Measurements from ENCODE around the gene LINGO1. TPM values are rescaled to one million over a fixed set of nuclear protein-coding genes. Genes with fewer than 3 reads are reported as not detected.

The LINGO1 gene
- total RNA-seq, 1 experiment from 2014 or later: 10.6 TPM

DNA sequence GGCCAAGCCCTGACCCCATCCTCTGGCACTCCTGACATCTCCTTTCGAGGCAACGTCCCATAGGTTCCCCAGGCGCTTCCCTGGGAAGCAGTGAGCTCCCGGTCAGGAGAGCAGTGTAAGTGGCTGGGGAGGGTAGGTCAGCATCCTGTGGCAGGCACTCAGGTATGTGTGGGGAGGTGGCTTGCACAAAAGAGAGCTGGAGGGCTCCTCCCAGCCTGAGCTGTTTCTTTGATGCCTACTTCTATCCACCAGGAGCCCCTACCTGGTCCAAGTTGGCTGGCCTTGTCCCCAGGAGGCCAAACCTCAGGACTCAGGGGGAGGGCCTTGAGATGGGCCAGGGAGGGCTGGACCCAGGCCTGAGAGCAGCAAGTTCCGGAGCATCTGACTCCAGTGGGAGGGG, 31.7 kb upstream of the LINGO1 start:
- DNase-seq: peak; percentile 71
- Histone ChIP-seq H3K27me3 (ENCODE audit: control insufficient read depth, insufficient read depth, low read length) (no peaks in the 10 kb centered on the region), H3K36me3 (replicated peaks; ENCODE audit: control insufficient read depth, insufficient read depth, low read length) (no peaks in the 10 kb centered on the region), H3K4me3 (ENCODE audit: insufficient read depth, low read depth, low read length) (no peak overlapping the region)

DNA sequence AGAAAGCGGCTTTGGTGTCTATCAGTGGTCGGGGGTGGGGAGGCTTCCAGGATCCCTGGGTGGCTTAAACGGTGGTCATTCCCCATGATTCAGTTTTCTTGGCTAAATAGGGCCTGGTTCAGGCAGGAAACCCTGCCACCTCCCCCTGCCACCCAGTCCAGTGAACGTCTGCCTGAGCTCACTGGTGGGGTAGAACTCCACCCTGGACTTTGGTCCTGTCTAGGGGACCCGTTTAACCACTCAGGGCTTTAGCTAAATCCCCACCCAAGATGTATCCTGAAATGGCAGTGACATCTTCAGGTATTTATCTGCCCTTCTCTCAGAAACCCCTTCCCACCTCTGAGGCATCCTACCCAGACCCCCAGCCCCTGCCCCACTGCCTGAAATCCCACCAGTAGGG, 30.5 kb upstream of the LINGO1 start:
- DNase-seq: no peak
- no peaks in the 10 kb centered on the region for H3K27me3 ChIP-seq (ENCODE audit: control insufficient read depth, insufficient read depth, low read length)
- no peaks in the 10 kb centered on the region for H3K36me3 ChIP-seq (replicated peaks; ENCODE audit: control insufficient read depth, insufficient read depth, low read length)
- H3K4me3 ChIP-seq (ENCODE audit: insufficient read depth, low read depth, low read length): no peak overlapping the region

DNA sequence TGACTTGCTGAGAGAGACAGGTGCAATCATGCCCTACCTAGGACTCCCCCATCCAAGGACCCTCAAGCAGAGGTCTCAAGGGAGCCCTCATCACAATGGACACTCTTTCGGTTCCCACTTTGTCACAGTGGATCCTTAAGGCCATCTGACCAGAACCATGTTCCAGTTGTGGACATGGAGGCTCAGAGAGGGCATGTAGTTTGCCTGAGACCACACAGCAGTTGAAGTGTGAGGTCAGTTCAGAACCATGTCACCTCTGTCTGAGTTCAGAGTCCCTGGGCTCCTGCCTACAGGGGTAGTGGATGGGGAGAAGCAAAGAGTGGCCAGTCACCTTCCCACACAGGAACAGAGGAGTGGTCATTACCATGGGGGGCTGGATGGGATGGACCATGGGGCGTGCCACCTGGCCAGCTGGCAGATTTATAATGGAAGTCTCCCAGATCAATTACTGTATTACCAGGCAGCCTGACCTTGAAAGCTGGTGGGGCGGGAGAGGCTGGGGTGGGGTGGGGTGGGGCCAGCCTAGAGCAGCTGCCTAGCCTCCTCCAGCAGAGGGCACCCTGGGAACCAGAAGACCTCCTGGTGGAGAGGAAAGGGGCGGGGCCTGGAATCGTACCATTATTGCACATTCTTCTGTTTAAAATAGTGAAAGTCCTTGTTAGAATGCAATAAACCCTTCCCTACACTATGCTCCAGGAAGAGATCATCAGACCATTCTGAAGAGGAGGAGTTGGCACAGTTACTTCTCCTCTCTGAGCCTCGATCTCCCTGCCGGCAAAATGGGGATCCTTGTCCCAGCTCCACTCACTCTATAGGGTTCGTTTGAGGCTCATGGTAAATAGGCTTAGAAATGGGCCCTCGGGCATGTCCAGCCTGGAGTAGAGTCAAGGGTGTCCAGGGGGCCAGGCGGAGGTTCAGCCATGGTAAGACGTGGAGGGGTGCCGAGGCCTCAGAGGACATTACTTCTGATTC, 26.9 kb upstream of the LINGO1 start:
- H3K27me3 ChIP-seq (ENCODE audit: control insufficient read depth, insufficient read depth, low read length): no peaks in the 10 kb centered on the region; the same call in none of the 2 replicates
- peak; percentile 96 for DNase-seq
- no peak overlapping the region for H3K4me3 ChIP-seq (ENCODE audit: insufficient read depth, low read depth, low read length)
- H3K36me3 ChIP-seq (replicated peaks; ENCODE audit: control insufficient read depth, insufficient read depth, low read length): no peaks in the 10 kb centered on the region

DNA sequence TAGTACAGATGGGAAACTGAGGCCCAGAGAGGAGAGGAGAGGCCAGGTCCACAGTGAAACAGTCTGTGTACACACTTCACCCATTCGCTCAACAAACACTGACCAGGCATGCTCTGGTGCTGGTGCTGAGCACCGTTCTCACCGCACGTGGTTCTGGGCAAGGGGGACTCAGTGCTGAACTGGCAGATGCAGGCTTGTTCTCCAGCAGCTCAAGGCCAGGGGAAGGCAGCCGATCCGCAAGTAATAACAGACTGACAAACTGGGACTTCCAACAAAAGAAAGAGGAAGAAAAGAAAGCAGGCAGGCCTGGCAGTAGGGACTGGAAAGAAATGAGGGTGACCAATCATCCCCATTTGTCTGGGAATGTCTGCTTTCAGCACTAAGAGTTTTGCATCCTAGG, 25.6 kb upstream of the LINGO1 start:
- H3K4me3 ChIP-seq (ENCODE audit: insufficient read depth, low read depth, low read length): no peak overlapping the region
- H3K27me3 ChIP-seq (ENCODE audit: control insufficient read depth, insufficient read depth, low read length): no peaks in the 10 kb centered on the region; the same call in none of the 2 replicates
- no peaks in the 10 kb centered on the region for H3K36me3 ChIP-seq (replicated peaks; ENCODE audit: control insufficient read depth, insufficient read depth, low read length)
- no peak for DNase-seq

DNA sequence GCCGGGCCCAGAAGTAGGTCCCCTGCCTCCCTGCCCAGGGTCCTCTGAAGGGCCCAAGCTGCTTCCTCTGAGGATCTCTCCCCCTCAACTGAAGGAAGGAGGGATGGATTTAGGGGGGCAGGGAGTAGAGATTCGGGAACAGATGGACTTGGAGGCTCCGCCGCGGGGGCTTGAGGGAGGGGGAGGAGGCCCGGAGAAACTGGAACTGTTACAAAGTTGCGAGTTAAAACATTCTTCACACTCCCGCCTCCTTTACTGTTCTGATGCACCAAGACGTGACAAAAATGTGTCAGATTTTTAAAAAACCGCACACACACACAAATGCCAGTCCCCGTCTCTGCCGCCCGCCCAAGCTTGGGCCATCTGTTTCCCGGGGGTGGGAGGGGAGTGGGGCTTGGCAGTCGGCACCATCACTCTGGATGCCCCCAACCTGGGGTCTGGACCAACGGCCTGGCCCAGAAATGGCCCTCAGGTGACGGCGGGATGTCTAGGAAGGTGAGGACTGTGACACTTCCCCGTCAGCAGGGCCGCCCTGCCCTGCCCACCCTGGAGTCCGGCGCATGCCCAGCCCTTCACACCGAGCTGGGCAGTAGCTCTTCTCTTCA, 25.0 kb upstream of the LINGO1 start:
- Histone ChIP-seq H3K27me3 (ENCODE audit: control insufficient read depth, insufficient read depth, low read length) (no peaks in the 10 kb centered on the region; the same call in none of the 2 replicates), H3K36me3 (replicated peaks; ENCODE audit: control insufficient read depth, insufficient read depth, low read length) (no peaks in the 10 kb centered on the region), H3K4me3 (ENCODE audit: insufficient read depth, low read depth, low read length) (no peak overlapping the region)
- no peak for DNase-seq

DNA sequence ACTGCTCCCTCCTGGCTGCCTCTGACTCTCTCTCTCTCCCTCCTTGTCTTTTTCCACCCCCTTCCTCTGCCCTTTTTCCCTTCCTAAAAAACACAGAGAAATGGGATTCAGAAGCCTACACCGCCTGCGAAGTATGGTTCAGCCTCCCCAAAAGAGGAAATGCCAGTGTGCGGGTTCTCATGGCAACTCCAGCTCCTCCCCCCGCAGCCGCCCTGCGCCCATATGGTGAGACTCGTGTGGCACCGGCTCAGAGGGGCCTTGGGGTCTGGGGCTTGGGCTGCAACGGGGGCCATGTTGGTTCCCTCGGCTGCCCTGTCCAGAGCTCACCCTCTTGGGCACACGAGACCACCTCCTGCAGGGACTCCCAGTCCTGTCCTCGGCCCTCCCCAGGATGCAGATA, 23.6 kb upstream of the LINGO1 start:
- no peak for DNase-seq
- no peaks in the 10 kb centered on the region for H3K36me3 ChIP-seq (replicated peaks; ENCODE audit: control insufficient read depth, insufficient read depth, low read length)
- no peak overlapping the region for H3K4me3 ChIP-seq (ENCODE audit: insufficient read depth, low read depth, low read length)
- no peaks in the 10 kb centered on the region; the same call in none of the 2 replicates for H3K27me3 ChIP-seq (ENCODE audit: control insufficient read depth, insufficient read depth, low read length)

DNA sequence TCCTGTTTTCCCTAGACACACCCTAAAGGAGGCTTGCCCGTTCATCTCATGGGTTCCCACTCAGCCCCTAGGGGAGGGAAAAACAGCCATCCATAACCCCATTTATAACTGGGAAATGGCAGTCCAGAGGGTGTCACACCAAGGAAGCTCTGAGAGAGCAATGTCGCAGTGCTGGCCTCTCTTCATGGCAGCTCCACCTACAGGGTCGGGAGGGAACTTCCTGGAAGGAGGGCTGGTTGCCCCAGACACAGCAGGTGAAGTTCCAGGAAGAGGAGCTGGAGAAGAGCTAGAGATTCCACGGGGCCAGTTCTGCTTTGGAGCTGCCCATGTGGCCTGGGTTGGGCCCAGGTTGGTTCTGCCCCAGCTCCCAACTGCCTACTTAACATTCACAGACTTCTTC, 22.3 kb upstream of the LINGO1 start:
- no peaks in the 10 kb centered on the region for H3K36me3 ChIP-seq (replicated peaks; ENCODE audit: control insufficient read depth, insufficient read depth, low read length)
- H3K4me3 ChIP-seq (ENCODE audit: insufficient read depth, low read depth, low read length): no peak overlapping the region
- no peaks in the 10 kb centered on the region; the same call in none of the 2 replicates for H3K27me3 ChIP-seq (ENCODE audit: control insufficient read depth, insufficient read depth, low read length)
- peak; percentile 91 for DNase-seq

DNA sequence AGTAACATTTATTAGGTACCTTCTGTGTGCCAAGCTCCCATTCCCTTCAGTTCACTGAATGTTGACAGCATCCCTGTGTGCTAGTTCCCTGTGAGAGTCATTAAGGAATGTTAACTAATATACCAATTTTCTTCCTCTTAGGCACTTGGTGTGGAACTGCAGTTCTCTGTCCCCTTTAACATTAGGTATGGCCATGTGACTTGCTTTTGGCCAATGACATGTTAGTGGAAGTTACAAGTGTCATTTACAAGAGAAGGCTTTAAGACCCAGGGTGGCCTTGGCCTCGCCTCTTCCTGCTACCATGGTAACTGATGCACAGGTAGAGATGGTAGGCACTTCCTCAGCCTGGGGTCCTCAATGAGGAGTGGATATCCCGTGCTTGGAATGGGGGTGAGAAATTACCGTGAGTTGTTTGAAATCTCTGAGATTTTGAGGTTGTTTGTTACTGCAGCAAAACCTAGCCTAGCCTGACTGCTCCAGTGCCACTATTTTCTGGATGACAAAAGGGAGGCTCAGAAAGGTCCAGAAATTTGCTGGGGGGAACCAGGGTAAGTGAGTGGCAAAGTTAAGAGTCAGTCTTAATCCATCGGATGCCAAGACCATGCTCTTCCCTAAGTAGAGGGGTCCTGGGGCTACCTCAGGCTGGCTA, 21.2 kb upstream of the LINGO1 start:
- Histone ChIP-seq H3K4me3 (ENCODE audit: insufficient read depth, low read depth, low read length) (no peak overlapping the region), H3K27me3 (ENCODE audit: control insufficient read depth, insufficient read depth, low read length) (no peaks in the 10 kb centered on the region; the same call in none of the 2 replicates), H3K36me3 (replicated peaks; ENCODE audit: control insufficient read depth, insufficient read depth, low read length) (no peaks in the 10 kb centered on the region)
- no peak for DNase-seq

DNA sequence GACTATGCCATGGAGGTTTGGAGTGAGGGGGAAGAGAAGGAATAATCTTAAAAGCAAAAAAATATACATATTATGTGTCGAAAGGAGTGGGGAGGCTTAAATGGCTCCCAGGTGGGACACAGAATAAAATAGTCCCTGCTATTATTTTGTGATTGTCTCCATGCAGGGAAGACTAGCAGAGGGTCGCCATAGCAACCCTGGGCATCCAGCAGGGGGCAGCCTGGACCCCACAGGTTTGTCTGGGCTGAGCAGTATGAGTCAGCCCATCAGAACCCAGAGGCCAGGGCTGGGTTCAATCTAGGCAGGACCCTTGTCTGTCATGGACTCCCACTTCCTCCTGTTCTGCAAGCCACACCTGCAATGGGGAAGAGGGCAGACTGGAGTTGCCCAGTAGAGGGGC, 17.6 kb upstream of the LINGO1 start:
- Histone ChIP-seq H3K36me3 (replicated peaks; ENCODE audit: control insufficient read depth, insufficient read depth, low read length) (no peaks in the 10 kb centered on the region), H3K4me3 (ENCODE audit: insufficient read depth, low read depth, low read length) (no peak overlapping the region), H3K27me3 (ENCODE audit: control insufficient read depth, insufficient read depth, low read length) (no peaks in the 10 kb centered on the region)
- DNase-seq: peak; percentile 91

DNA sequence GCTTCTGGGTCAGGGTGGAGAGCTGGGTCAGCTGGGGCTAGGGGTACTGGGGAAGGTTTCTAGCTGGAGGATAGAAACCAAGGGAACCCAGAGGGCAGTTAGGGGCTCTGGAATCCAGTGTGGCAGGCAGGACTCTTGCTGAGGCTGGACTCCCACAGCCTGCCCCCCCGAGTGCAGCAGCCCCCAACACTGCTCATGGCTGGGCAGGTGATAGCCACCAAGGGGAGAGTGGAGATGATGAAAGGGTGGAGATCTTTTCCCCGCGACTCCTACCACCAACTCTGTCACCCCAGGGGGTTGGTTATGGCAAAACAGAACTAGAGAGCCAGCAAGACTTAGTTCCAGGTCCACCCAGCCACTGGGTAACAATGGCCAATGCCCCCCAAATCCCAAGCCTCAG, 16.9 kb upstream of the LINGO1 start:
- no peaks in the 10 kb centered on the region for H3K27me3 ChIP-seq (ENCODE audit: control insufficient read depth, insufficient read depth, low read length)
- no peaks in the 10 kb centered on the region for H3K36me3 ChIP-seq (replicated peaks; ENCODE audit: control insufficient read depth, insufficient read depth, low read length)
- no peak for DNase-seq
- H3K4me3 ChIP-seq (ENCODE audit: insufficient read depth, low read depth, low read length): no peak overlapping the region

DNA sequence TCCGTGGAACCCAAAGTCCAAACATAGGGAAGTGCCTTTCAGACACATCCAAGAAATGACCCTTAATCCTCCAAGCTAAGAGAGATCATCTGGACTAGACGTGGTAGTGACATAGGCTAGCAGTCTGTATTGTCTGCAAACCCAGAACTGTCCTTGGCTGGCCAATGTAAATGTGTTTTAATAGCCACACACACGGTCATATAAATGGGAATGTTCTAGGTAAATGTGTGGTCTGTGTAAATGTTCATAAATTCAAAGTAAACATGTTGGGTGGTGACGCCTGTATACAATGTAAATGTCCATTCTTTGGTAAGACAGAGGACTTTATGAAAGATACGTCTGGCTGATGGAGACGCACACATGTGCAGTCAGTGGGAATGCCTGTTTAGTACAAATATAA, 16.3 kb upstream of the LINGO1 start:
- DNase-seq: no peak
- Histone ChIP-seq H3K36me3 (replicated peaks; ENCODE audit: control insufficient read depth, insufficient read depth, low read length) (no peaks in the 10 kb centered on the region), H3K4me3 (ENCODE audit: insufficient read depth, low read depth, low read length) (no peak overlapping the region), H3K27me3 (ENCODE audit: control insufficient read depth, insufficient read depth, low read length) (no peaks in the 10 kb centered on the region)

DNA sequence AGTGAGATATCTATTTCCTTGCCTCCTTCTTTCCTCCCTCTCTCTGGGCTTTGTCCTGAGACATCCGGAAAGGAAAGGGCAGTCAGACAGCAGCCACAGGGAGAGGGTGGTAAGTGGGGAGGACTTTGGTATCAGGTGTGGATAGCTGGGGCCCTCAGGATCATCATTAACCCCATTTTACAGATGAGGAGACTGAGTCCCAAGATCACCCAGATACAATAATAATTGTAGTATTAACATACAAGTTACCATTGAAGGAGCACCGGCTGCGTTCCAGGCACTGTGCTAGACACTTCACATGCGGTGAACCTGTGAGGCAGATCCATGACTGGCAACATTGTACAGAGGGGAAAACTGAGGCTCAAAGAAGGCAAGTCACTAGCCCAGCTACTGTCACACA, 15.2 kb upstream of the LINGO1 start:
- H3K27me3 ChIP-seq (ENCODE audit: control insufficient read depth, insufficient read depth, low read length): no peaks in the 10 kb centered on the region
- H3K4me3 ChIP-seq (ENCODE audit: insufficient read depth, low read depth, low read length): no peak overlapping the region
- no peaks in the 10 kb centered on the region for H3K36me3 ChIP-seq (replicated peaks; ENCODE audit: control insufficient read depth, insufficient read depth, low read length)
- DNase-seq: no peak

DNA sequence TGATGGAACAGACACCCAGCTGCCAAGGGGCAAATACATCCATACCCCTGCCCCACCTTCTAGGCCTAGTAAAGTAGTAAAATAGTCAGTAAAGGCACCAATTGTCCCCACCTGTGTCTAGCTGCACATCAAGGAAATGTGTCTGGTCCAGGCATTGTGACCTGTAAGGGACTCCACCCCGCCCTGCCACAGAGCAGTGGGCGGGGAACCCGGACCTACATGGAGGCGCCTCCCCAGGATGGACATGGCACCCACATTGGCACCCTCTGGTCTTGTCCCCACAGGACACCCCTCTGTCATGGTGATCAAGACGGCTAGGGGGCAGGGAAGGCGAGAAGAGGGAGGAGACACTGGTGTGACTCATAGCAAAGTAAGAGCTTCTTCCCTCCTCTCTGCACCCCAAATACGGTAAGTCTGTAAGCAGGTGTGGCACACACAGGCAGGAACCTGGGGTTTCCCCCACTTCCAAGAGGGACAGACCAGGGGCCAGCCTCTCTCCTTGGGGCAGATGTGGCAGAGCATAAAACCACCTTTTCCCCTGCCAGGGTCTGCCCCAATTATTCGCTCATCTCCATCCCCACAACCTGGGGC, 13.5 kb upstream of the LINGO1 start:
- Histone ChIP-seq H3K4me3 (ENCODE audit: insufficient read depth, low read depth, low read length) (no peak overlapping the region), H3K27me3 (ENCODE audit: control insufficient read depth, insufficient read depth, low read length) (no peaks in the 10 kb centered on the region), H3K36me3 (replicated peaks; ENCODE audit: control insufficient read depth, insufficient read depth, low read length) (no peaks in the 10 kb centered on the region)
- no peak for DNase-seq

DNA sequence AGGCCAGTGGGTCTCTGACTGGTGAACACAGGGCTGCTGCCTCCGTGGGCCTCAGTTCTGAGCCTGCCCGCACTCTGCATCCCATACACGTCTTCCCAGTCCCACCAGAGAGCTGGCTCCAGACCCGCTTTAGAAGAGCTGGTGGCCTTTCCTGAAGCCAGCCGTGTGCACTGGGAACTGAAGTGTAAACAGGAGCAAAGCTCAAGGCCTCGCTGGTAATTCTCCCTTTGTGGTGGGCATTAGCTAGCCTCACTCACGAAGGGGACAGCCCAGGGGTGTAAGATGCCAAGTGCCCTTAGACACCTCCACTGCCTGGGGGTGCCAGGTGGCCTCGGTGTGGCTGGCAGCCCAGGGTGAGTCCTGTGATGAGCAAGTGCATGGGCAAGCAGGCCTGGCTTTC, 12.9 kb upstream of the LINGO1 start:
- H3K27me3 ChIP-seq (ENCODE audit: control insufficient read depth, insufficient read depth, low read length): no peaks in the 10 kb centered on the region
- no peak for DNase-seq
- no peaks in the 10 kb centered on the region for H3K36me3 ChIP-seq (replicated peaks; ENCODE audit: control insufficient read depth, insufficient read depth, low read length)
- H3K4me3 ChIP-seq (ENCODE audit: insufficient read depth, low read depth, low read length): no peak overlapping the region
